HepG2 (cell line): ENCODE results near the gene TLK1. TPM values are rescaled to one million over a fixed set of nuclear protein-coding genes. Genes with fewer than 3 reads are reported as not detected.

Source experiments
- ATAC-seq: fragments of 200-7000 bp; cut with Tn5 transposase; 3 replicates; pipeline ENCODE4 v1.9.1; 2020; ENCODE audit warnings: mild to moderate bottlenecking, moderate library complexity
- BruUV-seq: library from RNA; stranded (reverse); fragments of 400-500 nt; replicated peaks from 2 replicates; lab custom pipeline; 2021; lab: Mats Ljungman, UMichigan
- CTCF ChIA-PET: fragments of 300-600 bp; formaldehyde crosslinking; extraction: SDS; loops from one replicate; lab custom pipeline; 2021; ENCODE audit warnings: low total read pairs, inconsistent platforms, low intra/inter-chr PET ratio; lab: Yijun Ruan, JAX
- POLR2A ChIA-PET: fragments of 350-600 bp; sonication (Branson Sonifier 250); formaldehyde crosslinking; loops from one replicate; lab custom pipeline; 2020; ENCODE audit warnings: antibody characterized with exemption, inconsistent platforms; lab: Yijun Ruan, JAX
- DNase-seq: peaks from one replicate; pipeline ENCODE4 v3.0.0-alpha.2; 2015; ENCODE audit warnings: low spot score
- FAIRE-seq: peaks from 3 replicates; lab custom pipeline; 2011; peaks lifted over from hg19 to GRCh38; lab: Jason Lieb, UNC
- H2AFZ ChIP-seq: one replicate; pipeline ENCODE4 v1.6.1; 2011; ENCODE audit warnings: low read length, inconsistent platforms
- H3K27ac ChIP-seq: fragments of 300-600 bp; 3 replicates; pipeline ENCODE4 v1.8.0; 2011; ENCODE audit warnings: mixed run types, mild to moderate bottlenecking, mixed read lengths, low read length, inconsistent platforms; ENCODE audit not compliant: insufficient read depth; ENCODE audit errors: extremely low read length
- H3K27me3 ChIP-seq, 2 experiments: fragments of 200-600 bp in 1 of 2; 2 replicates in 1 of 2; 3 replicates in 1 of 2; pipeline versions ENCODE4 v1.6.0 to v1.8.0; 2011; ENCODE audit warnings: low read length in 2 of 2, mild to moderate bottlenecking in 2 of 2, moderate library complexity in 2 of 2, inconsistent platforms in 1 of 2; ENCODE audit not compliant: insufficient read depth in 2 of 2, control insufficient read depth in 1 of 2
- H3K36me3 ChIP-seq, 2 experiments: fragments of 200-600 bp in 1 of 2; replicated peaks in 1 of 2; 2 replicates in 1 of 2; 3 replicates in 1 of 2; pipeline versions ENCODE4 v1.5.1 to v1.8.0; 2011; ENCODE audit warnings: low read length in 2 of 2, inconsistent platforms in 1 of 2; ENCODE audit not compliant: insufficient read depth in 2 of 2, control insufficient read depth in 1 of 2
- H3K4me1 ChIP-seq: 2 replicates; pipeline ENCODE4 v1.5.1; 2012; ENCODE audit warnings: low read length, inconsistent platforms; ENCODE audit not compliant: insufficient read depth
- H3K4me2 ChIP-seq: 2 replicates; pipeline ENCODE4 v1.6.0; 2011; ENCODE audit warnings: low read depth, low read length, inconsistent platforms
- H3K4me3 ChIP-seq, 3 experiments: fragments of 200-600 bp in 1 of 3; sonication (generic), shearing (Covaris generic) in 1 of 3; replicated peaks in 1 of 3; 2 replicates each; pipeline ENCODE4 v1.5.1; 2011 to 2016; ENCODE audit warnings: low read length in 3 of 3, inconsistent platforms in 2 of 3, low read depth in 2 of 3, mild to moderate bottlenecking in 2 of 3, control low read depth in 1 of 3, mixed read lengths in 1 of 3; ENCODE audit not compliant: insufficient read depth in 1 of 3
- H3K79me2 ChIP-seq: one replicate; pipeline ENCODE4 v1.6.1; 2011; ENCODE audit warnings: low read length, inconsistent platforms; ENCODE audit not compliant: insufficient read depth
- H3K9ac ChIP-seq: 2 replicates; pipeline ENCODE4 v1.6.0; 2011; ENCODE audit warnings: mild to moderate bottlenecking, low read depth, low read length, inconsistent platforms; ENCODE audit not compliant: insufficient read depth
- H3K9me3 ChIP-seq: 2 replicates; pipeline ENCODE4 v1.5.1; 2012; ENCODE audit warnings: mild to moderate bottlenecking, low read length
- H4K20me1 ChIP-seq: 2 replicates; pipeline ENCODE4 v1.6.0; 2011; ENCODE audit warnings: inconsistent platforms, mild to moderate bottlenecking, low read length, moderate library complexity; ENCODE audit not compliant: insufficient read depth
- BRCA1 ChIP-seq: sonication (generic); formaldehyde crosslinking; IDR thresholded peaks from 2 replicates; pipeline ENCODE4 v1.4.0; 2020; ENCODE audit warnings: missing genetic modification reagents
- DNMT1 ChIP-seq: sonication (generic); formaldehyde crosslinking; IDR thresholded peaks from 2 replicates; pipeline ENCODE4 v1.5.1; 2020; ENCODE audit warnings: mild to moderate bottlenecking, missing genetic modification reagents
- NR2C2 ChIP-seq: sonication (generic); formaldehyde crosslinking; IDR thresholded peaks from 2 replicates; pipeline ENCODE4 v1.4.0; 2020; ENCODE audit warnings: missing genetic modification reagents, mild to moderate bottlenecking, moderate library complexity, borderline replicate concordance
- POLR2AphosphoS2 ChIP-seq: IDR thresholded peaks from 2 replicates; pipeline ENCODE4 v1.6.1; 2011; ENCODE audit warnings: low read depth, low read length, improper control_type of control experiment
- ZFP36L1 ChIP-seq: sonication (generic); formaldehyde crosslinking; IDR thresholded peaks from 2 replicates; pipeline ENCODE4 v1.8.0; 2022; ENCODE audit warnings: mild to moderate bottlenecking, missing genetic modification reagents, moderate library complexity
- ZNF331 ChIP-seq: sonication (generic); formaldehyde crosslinking; IDR thresholded peaks from 2 replicates; pipeline ENCODE4 v1.4.0; 2020; ENCODE audit warnings: missing genetic modification reagents
- ZNF451 ChIP-seq: sonication (generic); formaldehyde crosslinking; IDR thresholded peaks from 2 replicates; pipeline ENCODE4 v1.5.0; 2020; ENCODE audit warnings: mild to moderate bottlenecking, missing genetic modification reagents
- ZNF546 ChIP-seq: sonication (generic); formaldehyde crosslinking; conservative IDR thresholded peaks from 2 replicates; pipeline ENCODE4 v1.8.1; 2023; ENCODE audit warnings: mild to moderate bottlenecking, missing genetic modification reagents
- ZNF552 ChIP-seq: sonication (generic); formaldehyde crosslinking; IDR thresholded peaks from 2 replicates; pipeline ENCODE4 v1.9.0; 2022; ENCODE audit warnings: missing genetic modification reagents, mild to moderate bottlenecking, borderline replicate concordance
- ZNF598 ChIP-seq: sonication (generic); formaldehyde crosslinking; IDR thresholded peaks from 2 replicates; pipeline ENCODE4 v1.5.1; 2020; ENCODE audit warnings: mild to moderate bottlenecking, missing genetic modification reagents, borderline replicate concordance
- WGBS: methylation state at CpG from one replicate; pipeline ENCODE4 v1.1.6; 2017; ENCODE audit warnings: low lambda C conversion rate; 5-methylcytosine and 5-hydroxymethylcytosine counted together
- in situ Hi-C: cut with HindIII; loops from 2 replicates; pipeline ENCODE4 v1.10.0; 2017; ENCODE audit warnings: low pct_unique_long_range_greater_than_20kb; ENCODE audit not compliant: extremely low pct_ligation_motif_present
- intact Hi-C: fragments of 100-400 bp; cut with micrococcal nuclease; formaldehyde crosslinking; loops from one replicate; pipeline ENCODE4 v1.10.0; 2022; ENCODE audit not compliant: unreplicated experiment
- polyA plus RNA-seq, 8 experiments: library from polyadenylated mRNA; depleted of rRNA in 3 of 8; stranded (reverse) in 7 of 8; unstranded in 1 of 8; fragments of >200 nt; fragmentation: Illumina TruSeq in 4 of 8; extraction: Trizol in 4 of 8; gene quantifications; 2 replicates each; pipeline versions ENCODE4 v1.2.1 to v1.2.3, GENCODE V29; 2011 to 2016; ENCODE audit warnings: low read depth in 4 of 8, missing spikeins in 1 of 8, mixed read lengths in 1 of 8; ENCODE audit not compliant: insufficient read depth in 1 of 8
- total RNA-seq, 5 experiments: library from RNA; depleted of rRNA; stranded (reverse); fragments of >200 nt; fragmentation: Illumina TruSeq; extraction: Trizol; gene quantifications; 2 replicates each; pipeline ENCODE4 v1.2.3, GENCODE V29; 2016; ENCODE audit warnings: low read depth in 1 of 5
- TF ChIP-seq, protein P1 (sequence below): sonication (generic); formaldehyde crosslinking; IDR thresholded peaks from 2 replicates; pipeline ENCODE4 v1.5.1; 2020; ENCODE audit warnings: mild to moderate bottlenecking, moderate library complexity, missing genetic modification reagents
- TF ChIP-seq, protein P2 (sequence below): IDR thresholded peaks from 2 replicates; pipeline ENCODE4 v1.6.1; 2012; ENCODE audit warnings: inconsistent platforms

The TLK1 gene
- total and polyA plus RNA-seq, 2 of the 13 experiments (the other 11 are each of a cell fraction or from before 2014, with no cell fraction given), result 16.8 to 28.7 TPM

DNA sequence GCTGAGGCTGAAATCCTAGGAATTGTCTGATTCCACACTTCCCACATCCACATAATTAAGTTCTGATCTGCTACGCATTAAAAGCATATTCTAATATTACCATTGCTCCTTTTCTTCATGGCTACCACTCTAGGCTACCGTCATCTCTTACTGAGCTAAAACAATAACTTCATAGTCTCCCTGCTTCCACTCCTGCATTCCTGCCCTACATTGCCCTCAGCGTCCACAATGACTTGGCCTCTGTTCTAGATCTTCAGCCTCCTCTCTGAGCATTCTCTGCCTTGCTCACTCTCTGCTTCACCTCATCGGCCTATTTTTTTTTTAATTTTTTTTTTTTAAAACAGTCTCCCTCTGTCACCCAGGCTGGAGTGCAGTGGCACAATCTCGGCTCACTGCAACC, 15.8 kb upstream of the TLK1 start:
- intact Hi-C loops, result no loop called here
- H3K4me1 ChIP-seq, result peaks cover 14% of the 10 kb centered on the region; the same call in 1 of the 2 replicates
- no peak overlapping the region for H3K9ac ChIP-seq
- H3K36me3 ChIP-seq, result no peaks in the 10 kb centered on the region
- no TSS peak for BruUV-seq
- no peaks in the 10 kb centered on the region for H3K79me2 ChIP-seq
- POLR2A ChIA-PET, result no interaction called here
- H4K20me1 ChIP-seq, result no peaks in the 10 kb centered on the region
- H3K4me3 ChIP-seq, result no peak overlapping the region
- ATAC-seq, result peak; percentile 64
- H3K9me3 ChIP-seq, result no peaks in the 10 kb centered on the region
- H3K27me3 ChIP-seq, result peaks cover 0 to 3% of the 10 kb centered on the region in 2 experiments; a peak in 1 of 5 replicates
- no peak overlapping the region for H3K4me2 ChIP-seq
- DNase-seq, result peak; percentile 20
- H2AFZ ChIP-seq, result no peak overlapping the region
- TF ChIP-seq NR2C2 (CRISPR knock-in tag) (no peak), ZNF331 (CRISPR knock-in tag) (no peak), ZFP36L1 (CRISPR knock-in tag) (no peak), DNMT1 (CRISPR knock-in tag) (no peak)
- TF ChIP-seq, all 625 proteins: peak for 0
- 38% methylated on average over 5 of the region's 5 CpGs for WGBS
- in situ Hi-C loops, result no loop called here
- FAIRE-seq, result no peak
- CTCF ChIA-PET, result no interaction called here
- H3K27ac ChIP-seq, result no peak overlapping the region

DNA sequence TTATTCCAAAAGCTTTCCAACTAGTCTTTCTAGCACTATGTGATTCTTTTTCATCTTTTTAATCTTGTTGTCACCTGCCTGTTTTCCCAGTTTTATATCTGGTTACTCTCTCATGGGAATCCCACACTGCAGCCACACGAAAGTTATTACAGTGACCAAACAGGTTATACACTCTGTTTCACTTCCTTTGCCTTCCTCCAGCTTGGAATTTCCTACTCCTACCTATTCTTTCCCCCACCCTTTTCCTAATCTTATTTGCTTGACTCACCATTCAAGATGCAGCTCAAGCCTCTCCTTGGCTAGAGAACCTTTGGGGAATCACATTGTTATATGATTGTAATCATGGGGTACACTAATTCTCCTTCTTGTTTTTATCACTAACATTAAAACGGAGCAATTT, 13.4 kb upstream of the TLK1 start:
- CTCF ChIA-PET, result no interaction called here
- no peak overlapping the region for H3K9ac ChIP-seq

More for the DNA sequence above, 13.4 kb upstream of the TLK1 start:
- TF ChIP-seq POLR2AphosphoS2 (no peak), ZNF546 (no peak), ZNF552 (CRISPR knock-in tag) (no peak), NR2C2 (CRISPR knock-in tag) (no peak), ZNF598 (CRISPR knock-in tag) (no peak), BRCA1 (CRISPR knock-in tag) (no peak), ZNF451 (CRISPR knock-in tag) (no peak)
- TF ChIP-seq, protein P1, sequence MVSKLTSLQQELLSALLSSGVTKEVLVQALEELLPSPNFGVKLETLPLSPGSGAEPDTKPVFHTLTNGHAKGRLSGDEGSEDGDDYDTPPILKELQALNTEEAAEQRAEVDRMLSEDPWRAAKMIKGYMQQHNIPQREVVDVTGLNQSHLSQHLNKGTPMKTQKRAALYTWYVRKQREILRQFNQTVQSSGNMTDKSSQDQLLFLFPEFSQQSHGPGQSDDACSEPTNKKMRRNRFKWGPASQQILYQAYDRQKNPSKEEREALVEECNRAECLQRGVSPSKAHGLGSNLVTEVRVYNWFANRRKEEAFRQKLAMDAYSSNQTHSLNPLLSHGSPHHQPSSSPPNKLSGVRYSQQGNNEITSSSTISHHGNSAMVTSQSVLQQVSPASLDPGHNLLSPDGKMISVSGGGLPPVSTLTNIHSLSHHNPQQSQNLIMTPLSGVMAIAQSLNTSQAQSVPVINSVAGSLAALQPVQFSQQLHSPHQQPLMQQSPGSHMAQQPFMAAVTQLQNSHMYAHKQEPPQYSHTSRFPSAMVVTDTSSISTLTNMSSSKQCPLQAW, result no peak
- TF ChIP-seq, protein P2, sequence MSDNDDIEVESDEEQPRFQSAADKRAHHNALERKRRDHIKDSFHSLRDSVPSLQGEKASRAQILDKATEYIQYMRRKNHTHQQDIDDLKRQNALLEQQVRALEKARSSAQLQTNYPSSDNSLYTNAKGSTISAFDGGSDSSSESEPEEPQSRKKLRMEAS, result no peak
- POLR2A ChIA-PET, result interaction anchor here (0.6 kb wide), 1 partner anchor 8 kb away, joined by 3 read pairs; no protein-coding TSS in a partner anchor
- peaks cover 31% of the 10 kb centered on the region for H3K4me1 ChIP-seq
- DNase-seq, result no peak
- H2AFZ ChIP-seq, result no peak overlapping the region
- no peak for ATAC-seq
- H3K27ac ChIP-seq, result no peak overlapping the region
- intact Hi-C loops (no loop called here), in situ Hi-C loops (no loop called here)
- no peaks in the 10 kb centered on the region for H3K27me3 ChIP-seq
- no peak overlapping the region for H3K4me3 ChIP-seq
- H3K4me2 ChIP-seq, result no peak overlapping the region
- no peaks in the 10 kb centered on the region for H4K20me1 ChIP-seq
- H3K36me3 ChIP-seq, result no peaks in the 10 kb centered on the region
- 3% methylated on average over 2 of the region's 2 CpGs for WGBS
- H3K79me2 ChIP-seq, result no peaks in the 10 kb centered on the region
- H3K9me3 ChIP-seq, result no peaks in the 10 kb centered on the region
- no peak for FAIRE-seq
- BruUV-seq, result no TSS peak
